Activated CD4-positive, alpha-beta T cell treated with anti-CD3 and anti-CD28 coated beads, Interleukin-2, amount 50 U/mL, for 24 hours (primary cell): ENCODE measurements around the gene GNB3.

Experiments
- DNase-seq, 2 donors: peaks; one replicate each; pipeline ENCODE4 v3.0.0-alpha.2; 2020; ENCODE audit warnings: low read depth in 1 of 2, low spot score in 1 of 2

Gene GNB3

GRCh38 chr12:6836851-6837250, 3.9 kb upstream of the GNB3 start:
- DNase-seq: no peak

- DNase-seq: no peak
Observed at GRCh38 chr12:6837370-6838060, 3.2 kb upstream of the GNB3 start.

- DNase-seq: no peak
Observed at GRCh38 chr12:6838854-6839253, 1.9 kb upstream of the GNB3 start.

GRCh38 chr12:6839482-6840201, 1.1 kb upstream of the GNB3 start:
- DNase-seq: no peak

GRCh38 chr12:6840330-6840729, 395 bp upstream of the GNB3 start:
- DNase-seq: no peak

GRCh38 chr12:6842075-6842474, 1.4 kb downstream of the GNB3 start:
- no peak for DNase-seq

GRCh38 chr12:6843118-6843902, 2.6 kb downstream of the GNB3 start:
- no peak for DNase-seq

- DNase-seq: no peak
Observed at GRCh38 chr12:6845395-6845794, 4.7 kb downstream of the GNB3 start.

- no peak for DNase-seq
Observed at GRCh38 chr12:6846316-6846869, 5.7 kb downstream of the GNB3 start.

GRCh38 chr12:6847676-6848075, 7.0 kb downstream of the GNB3 start:
- no peak for DNase-seq

GRCh38 chr12:6849427-6849826, 8.7 kb downstream of the GNB3 start:
- no peak for DNase-seq

- DNase-seq: no peak
Observed at GRCh38 chr12:6849976-6850560, 9.3 kb downstream of the GNB3 start.

GRCh38 chr12:6850796-6851152, 10.0 kb downstream of the GNB3 start:
- DNase-seq: no peak

- peak; percentile 76 to 90 for DNase-seq
Observed at GRCh38 chr12:6851153-6851920, 10.6 kb downstream of the GNB3 start, which contains the start of gene CDCA3. TSS of gene CDCA3 (minus strand) at chr12:6851286. CDS start at chr12:6850952, 334 bp downstream.

GRCh38 chr12:6851921-6852650, 11.4 kb downstream of the GNB3 start, which contains the start of gene USP5:
TSS of gene USP5 (plus strand) at chr12:6852150. CDS start at chr12:6852180, 30 bp downstream.
- DNase-seq: peak; percentile 86 to 98

- peak; percentile 54 to 72 for DNase-seq
Observed at GRCh38 chr12:6852651-6853354, 12.1 kb downstream of the GNB3 start.

- DNase-seq: no peak
Observed at GRCh38 chr12:6853626-6854025, 12.9 kb downstream of the GNB3 start.

GRCh38 chr12:6854036-6854435, 13.3 kb downstream of the GNB3 start:
- no peak for DNase-seq

- no peak for DNase-seq
Observed at GRCh38 chr12:6855322-6855721, 14.6 kb downstream of the GNB3 start.
